IPS-20b (cell line): ENCODE results near the gene DERA.

ENCODE experiments used
- H3K27ac ChIP-seq: one replicate; pipeline ENCODE4 v1.5.1; 2013; ENCODE audit warnings: low read length
- H3K27me3 ChIP-seq: 2 replicates; pipeline ENCODE4 v1.6.1; 2013; ENCODE audit warnings: mild to moderate bottlenecking, low read length, inconsistent platforms; ENCODE audit not compliant: insufficient read depth
- H3K36me3 ChIP-seq: 2 replicates; pipeline ENCODE4 v1.6.1; 2013; ENCODE audit warnings: low read depth, mild to moderate bottlenecking, inconsistent platforms, low read length, moderate library complexity; ENCODE audit not compliant: insufficient read depth
- H3K4me1 ChIP-seq: 2 replicates; pipeline ENCODE4 v1.6.1; 2013; ENCODE audit warnings: mild to moderate bottlenecking, control low read depth, inconsistent platforms, low read length, moderate library complexity; ENCODE audit not compliant: insufficient read depth
- H3K4me3 ChIP-seq: 2 replicates; pipeline ENCODE4 v1.5.1; 2013; ENCODE audit warnings: mild to moderate bottlenecking, low read length, inconsistent platforms
- H3K9ac ChIP-seq: 2 replicates; pipeline ENCODE4 v1.6.1; 2013; ENCODE audit warnings: low read depth, mild to moderate bottlenecking, inconsistent platforms, low read length, moderate library complexity
- H3K9me3 ChIP-seq: 2 replicates; pipeline ENCODE4 v1.6.1; 2013; ENCODE audit warnings: mild to moderate bottlenecking, low read depth, low read length, inconsistent platforms; ENCODE audit not compliant: insufficient read depth

Gene DERA

DNA sequence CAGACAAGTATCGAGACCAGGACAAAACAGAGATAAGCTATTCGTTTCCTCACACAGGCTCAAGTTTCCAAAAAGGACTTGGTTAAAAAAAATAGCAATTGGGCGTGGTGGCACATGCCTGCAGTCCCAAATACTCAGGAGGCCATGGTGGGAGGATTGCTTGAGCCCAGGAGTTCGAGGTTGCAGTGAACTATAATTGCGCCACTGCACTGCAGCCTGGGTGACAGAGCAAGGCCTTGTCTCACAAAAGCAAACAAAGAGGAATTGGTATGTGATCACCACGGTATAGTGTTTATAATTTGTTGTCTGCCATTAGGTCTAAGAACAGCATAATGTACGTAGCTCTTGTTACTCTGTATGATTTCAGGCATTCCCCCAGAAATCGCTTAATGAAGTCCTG, 175.3 kb downstream of the DERA start:
- no peaks in the 10 kb centered on the region for H3K27me3 ChIP-seq
- H3K4me1 ChIP-seq = 0 out of 2 replicates have a peak, but pooled peaks cover 15% of the 10 kb centered on the region
- H3K27ac ChIP-seq = no peak overlapping the region
- H3K36me3 ChIP-seq = no peaks in the 10 kb centered on the region
- no peaks in the 10 kb centered on the region for H3K9me3 ChIP-seq
- H3K9ac ChIP-seq = no peak overlapping the region
- H3K4me3 ChIP-seq = no peak overlapping the region

DNA sequence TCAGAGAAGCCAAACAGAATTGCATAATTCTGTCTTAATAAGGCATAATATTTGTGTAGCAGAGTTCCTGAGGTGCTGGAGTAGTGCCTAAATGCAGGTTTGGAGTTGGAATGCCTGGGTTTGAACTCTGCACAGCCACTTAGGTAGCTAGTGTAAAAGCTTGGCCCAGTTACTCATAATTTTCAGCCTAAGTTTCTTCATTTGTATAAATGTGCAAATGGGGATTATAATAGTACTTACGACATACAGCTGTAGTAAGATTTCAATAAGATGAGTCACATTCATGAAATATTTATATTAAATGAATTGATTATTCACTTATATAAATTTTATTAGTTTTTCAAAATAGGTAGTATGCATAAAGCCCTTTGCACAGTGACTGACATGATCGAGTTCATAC, 175.8 kb downstream of the DERA start:
- Histone ChIP-seq H3K4me1 (0 out of 2 replicates have a peak, but pooled peaks cover 15% of the 10 kb centered on the region), H3K27me3 (no peaks in the 10 kb centered on the region), H3K4me3 (no peak overlapping the region)

More for the DNA sequence above, 175.8 kb downstream of the DERA start:
- H3K9ac ChIP-seq = no peak overlapping the region
- no peaks in the 10 kb centered on the region for H3K36me3 ChIP-seq
- H3K27ac ChIP-seq = no peak overlapping the region
- H3K9me3 ChIP-seq = no peaks in the 10 kb centered on the region
